ENCODE data around the gene ATF5.

DNA sequence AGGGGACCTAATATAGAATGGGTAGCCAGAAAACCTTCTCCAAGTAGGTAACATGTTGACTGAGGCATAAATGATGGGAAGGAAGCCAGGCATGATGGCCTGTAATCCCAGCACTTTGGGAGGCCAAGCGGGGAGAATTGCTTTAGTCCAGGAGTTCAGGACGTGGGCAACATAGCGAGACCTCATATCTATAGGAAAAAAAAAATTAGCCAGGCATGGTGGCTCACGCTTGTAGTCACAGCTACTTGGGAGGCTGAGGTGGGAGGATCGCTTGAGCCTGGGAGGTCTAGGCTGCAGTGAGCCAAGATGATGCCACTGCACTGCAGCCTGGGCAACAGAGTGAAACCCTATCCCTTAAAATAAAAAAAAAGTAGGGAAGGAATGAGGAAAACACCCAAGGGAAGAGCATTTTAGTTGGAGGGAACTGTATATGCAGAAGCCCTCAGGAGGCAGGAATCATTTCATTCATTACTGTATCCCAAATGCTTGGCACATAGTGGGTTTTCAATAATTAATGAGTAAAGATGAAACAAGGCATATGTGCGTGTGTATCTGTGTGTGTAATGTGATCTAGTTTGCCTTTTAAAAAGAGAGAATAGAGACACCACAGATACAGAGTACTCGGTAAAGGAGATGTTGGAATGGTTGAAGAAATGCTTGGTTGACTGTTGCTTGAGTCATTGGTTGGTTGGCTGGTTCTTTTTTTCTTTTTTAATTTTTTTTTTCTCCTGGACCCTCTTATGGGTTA lies 2.5 kb downstream of the ATF5 start:
- TF ChIP-seq, protein P1, sequence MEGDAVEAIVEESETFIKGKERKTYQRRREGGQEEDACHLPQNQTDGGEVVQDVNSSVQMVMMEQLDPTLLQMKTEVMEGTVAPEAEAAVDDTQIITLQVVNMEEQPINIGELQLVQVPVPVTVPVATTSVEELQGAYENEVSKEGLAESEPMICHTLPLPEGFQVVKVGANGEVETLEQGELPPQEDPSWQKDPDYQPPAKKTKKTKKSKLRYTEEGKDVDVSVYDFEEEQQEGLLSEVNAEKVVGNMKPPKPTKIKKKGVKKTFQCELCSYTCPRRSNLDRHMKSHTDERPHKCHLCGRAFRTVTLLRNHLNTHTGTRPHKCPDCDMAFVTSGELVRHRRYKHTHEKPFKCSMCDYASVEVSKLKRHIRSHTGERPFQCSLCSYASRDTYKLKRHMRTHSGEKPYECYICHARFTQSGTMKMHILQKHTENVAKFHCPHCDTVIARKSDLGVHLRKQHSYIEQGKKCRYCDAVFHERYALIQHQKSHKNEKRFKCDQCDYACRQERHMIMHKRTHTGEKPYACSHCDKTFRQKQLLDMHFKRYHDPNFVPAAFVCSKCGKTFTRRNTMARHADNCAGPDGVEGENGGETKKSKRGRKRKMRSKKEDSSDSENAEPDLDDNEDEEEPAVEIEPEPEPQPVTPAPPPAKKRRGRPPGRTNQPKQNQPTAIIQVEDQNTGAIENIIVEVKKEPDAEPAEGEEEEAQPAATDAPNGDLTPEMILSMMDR (IDR thresholded peaks at IDR 0.05; ENCODE audit: insufficient read depth, low read length), result no peak
- TF ChIP-seq GABPA (IDR thresholded peaks at IDR 0.05; ENCODE audit: low read depth) (no peak), POLR2AphosphoS5 (IDR thresholded peaks at IDR 0.05; ENCODE audit: low read depth) (peak; percentile 19; the same call in 1 of the 2 replicates), SPI1 (IDR thresholded peaks at IDR 0.05; ENCODE audit: borderline replicate concordance, low read depth) (no peak)
- TF ChIP-seq, protein P2, sequence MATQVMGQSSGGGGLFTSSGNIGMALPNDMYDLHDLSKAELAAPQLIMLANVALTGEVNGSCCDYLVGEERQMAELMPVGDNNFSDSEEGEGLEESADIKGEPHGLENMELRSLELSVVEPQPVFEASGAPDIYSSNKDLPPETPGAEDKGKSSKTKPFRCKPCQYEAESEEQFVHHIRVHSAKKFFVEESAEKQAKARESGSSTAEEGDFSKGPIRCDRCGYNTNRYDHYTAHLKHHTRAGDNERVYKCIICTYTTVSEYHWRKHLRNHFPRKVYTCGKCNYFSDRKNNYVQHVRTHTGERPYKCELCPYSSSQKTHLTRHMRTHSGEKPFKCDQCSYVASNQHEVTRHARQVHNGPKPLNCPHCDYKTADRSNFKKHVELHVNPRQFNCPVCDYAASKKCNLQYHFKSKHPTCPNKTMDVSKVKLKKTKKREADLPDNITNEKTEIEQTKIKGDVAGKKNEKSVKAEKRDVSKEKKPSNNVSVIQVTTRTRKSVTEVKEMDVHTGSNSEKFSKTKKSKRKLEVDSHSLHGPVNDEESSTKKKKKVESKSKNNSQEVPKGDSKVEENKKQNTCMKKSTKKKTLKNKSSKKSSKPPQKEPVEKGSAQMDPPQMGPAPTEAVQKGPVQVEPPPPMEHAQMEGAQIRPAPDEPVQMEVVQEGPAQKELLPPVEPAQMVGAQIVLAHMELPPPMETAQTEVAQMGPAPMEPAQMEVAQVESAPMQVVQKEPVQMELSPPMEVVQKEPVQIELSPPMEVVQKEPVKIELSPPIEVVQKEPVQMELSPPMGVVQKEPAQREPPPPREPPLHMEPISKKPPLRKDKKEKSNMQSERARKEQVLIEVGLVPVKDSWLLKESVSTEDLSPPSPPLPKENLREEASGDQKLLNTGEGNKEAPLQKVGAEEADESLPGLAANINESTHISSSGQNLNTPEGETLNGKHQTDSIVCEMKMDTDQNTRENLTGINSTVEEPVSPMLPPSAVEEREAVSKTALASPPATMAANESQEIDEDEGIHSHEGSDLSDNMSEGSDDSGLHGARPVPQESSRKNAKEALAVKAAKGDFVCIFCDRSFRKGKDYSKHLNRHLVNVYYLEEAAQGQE (IDR thresholded peaks at IDR 0.05; ENCODE audit: insufficient replicate concordance, low read depth), result no peak

Measured in HL-60 (cell line).